Calu3 (cell line): ENCODE measurements around the gene FUCA1. TPM values are rescaled to one million over a fixed set of nuclear protein-coding genes. Genes with fewer than 3 reads are reported as not detected.

ENCODE experiments used
- Bru-seq: library from RNA; stranded (reverse); fragments of 400-500 nt; gene quantifications from one replicate; lab custom pipeline; 2021; lab: Mats Ljungman, UMichigan
- BruChase-seq, 2 experiments: library from RNA; stranded (reverse); fragments of 400-500 nt; gene quantifications; one replicate each; lab custom pipeline; 2021; lab: Mats Ljungman, UMichigan
- BruUV-seq: library from RNA; stranded (reverse); fragments of 400-500 nt; replicated peaks from 2 replicates; lab custom pipeline; 2021; lab: Mats Ljungman, UMichigan
- CTCF ChIA-PET: fragments of 300-600 bp; sonication (Branson Sonifier 250); formaldehyde crosslinking; loops from one replicate; lab custom pipeline; 2022; ENCODE audit warnings: antibody characterized with exemption; lab: Charles Lee
- DNase-seq: peaks from one replicate; pipeline ENCODE4 v3.0.0; 2022
- H3K27ac Mint-ChIP-seq: one replicate; pipeline ENCODE4 v1.8.0; 2022; ENCODE audit warnings: mixed read lengths; ENCODE audit not compliant: unreplicated experiment
- H3K27me3 Mint-ChIP-seq: one replicate; pipeline ENCODE4 v1.8.0; 2022; ENCODE audit warnings: mixed read lengths; ENCODE audit not compliant: unreplicated experiment
- H3K36me3 Mint-ChIP-seq: one replicate; pipeline ENCODE4 v1.8.0; 2022; ENCODE audit warnings: mild to moderate bottlenecking, moderate library complexity, mixed read lengths; ENCODE audit not compliant: insufficient read depth, unreplicated experiment
- H3K4me1 Mint-ChIP-seq: one replicate; pipeline ENCODE4 v1.8.0; 2022; ENCODE audit warnings: mild to moderate bottlenecking, low read depth, mixed read lengths; ENCODE audit not compliant: unreplicated experiment
- H3K4me3 Mint-ChIP-seq: one replicate; pipeline ENCODE4 v1.8.0; 2022; ENCODE audit warnings: mild to moderate bottlenecking, low read depth, moderate library complexity, mixed read lengths; ENCODE audit not compliant: unreplicated experiment
- H3K9me3 Mint-ChIP-seq: one replicate; pipeline ENCODE4 v1.8.0; 2022; ENCODE audit warnings: low read depth, mixed read lengths; ENCODE audit not compliant: unreplicated experiment
- CTCF ChIP-seq: fragments of 200-600 bp; IDR thresholded peaks from one replicate; pipeline ENCODE4 v1.8.0; 2022; ENCODE audit warnings: antibody characterized with exemption; ENCODE audit not compliant: unreplicated experiment
- intact Hi-C: fragments of 100-400 bp; cut with micrococcal nuclease; formaldehyde crosslinking; loops from one replicate; pipeline ENCODE4 v1.10.0; 2022; ENCODE audit not compliant: unreplicated experiment
- long read RNA-seq: library from polyadenylated mRNA; stranded (forward); transcript quantifications from one replicate; pipeline ENCODE4 v2.0.0, GENCODE V29; 2022
- total RNA-seq: library from RNA; stranded (reverse); gene quantifications from 2 replicates; pipeline ENCODE4 v1.2.3, GENCODE V29; 2022

The FUCA1 gene
- 17.2 and 22.9 TPM in 2 replicates for total RNA-seq
- Bru-seq, nascent RNA: percentile 40 among the genes with signal in this experiment
- BruChase-seq, experiment 1, labeled RNA remaining after a 6-hour chase: percentile 48 among the genes with signal in this experiment
- percentile 37 among the genes with signal in this experiment for BruChase-seq, experiment 2, labeled RNA remaining after a 2-hour chase
- long read RNA-seq, transcript FUCA1-201 (8 exons, 2,047 nt): major isoform, 82 of 90 reads
- long read RNA-seq, partial matches to known transcripts: 2 of 90 reads
- long read RNA-seq, other reads (novel, unspliced or antisense): 6 of 90 reads

DNA sequence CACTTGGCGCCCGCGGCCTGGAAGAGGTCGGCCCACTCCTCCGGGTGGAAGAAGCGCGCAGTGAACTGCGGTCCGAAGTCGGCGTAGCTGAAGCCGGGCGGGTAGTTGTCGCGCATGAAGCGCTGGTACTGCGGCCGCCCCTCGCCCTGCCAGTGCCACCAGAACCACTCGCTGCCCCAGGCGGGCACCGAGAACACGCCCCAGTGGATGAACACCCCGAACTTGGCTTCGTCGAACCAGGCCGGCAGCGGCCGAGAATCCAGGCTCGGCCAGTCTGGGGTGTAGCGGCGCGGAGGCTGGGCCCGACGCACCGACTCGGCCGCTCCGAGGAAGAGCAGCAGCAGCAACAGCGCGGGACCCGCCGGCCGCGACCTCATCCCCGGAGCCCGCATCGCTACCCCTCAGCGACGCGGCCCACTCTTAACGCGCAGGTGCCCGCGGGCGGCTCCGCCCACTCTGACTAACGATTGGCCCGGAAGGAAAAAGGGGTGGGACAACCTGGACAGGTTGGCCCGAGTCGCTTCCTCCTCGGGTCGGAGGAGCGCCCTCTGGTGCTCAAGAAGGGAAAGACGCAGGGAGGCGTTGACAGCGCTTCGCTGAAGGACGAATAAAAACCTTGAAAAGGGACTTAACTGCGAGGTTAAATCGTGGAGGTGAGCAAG lies at the start of gene FUCA1:
TSS of gene FUCA1 (minus strand) at position 396 of the 662 bp plus-strand sequence. CDS start at position 392, 4 bp downstream.
- H3K9me3 Mint-ChIP-seq: no peaks in the 10 kb centered on the region
- peaks cover 21% of the 10 kb centered on the region for H3K4me1 Mint-ChIP-seq
- intact Hi-C loops: loop anchor here (5.0 to 10.0 kb wide), 2 partner anchors 49 to 53 kb away; no protein-coding TSS in a partner anchor
- H3K27ac Mint-ChIP-seq: peak within 1 kb of the TSS; percentile 1
- peak; percentile 92 for DNase-seq
- peaks cover 29% of the 10 kb centered on the region for H3K36me3 Mint-ChIP-seq
- CTCF ChIA-PET: interaction anchor here (1.6 kb wide), 1 partner anchor 97 kb away, joined by 4 read pairs; no protein-coding TSS in a partner anchor
- no peaks in the 10 kb centered on the region for H3K27me3 Mint-ChIP-seq
- peak; percentile 70 for TF ChIP-seq CTCF
- peak within 1 kb of the TSS; percentile 89 for H3K4me3 Mint-ChIP-seq
- BruUV-seq: no TSS peak

DNA sequence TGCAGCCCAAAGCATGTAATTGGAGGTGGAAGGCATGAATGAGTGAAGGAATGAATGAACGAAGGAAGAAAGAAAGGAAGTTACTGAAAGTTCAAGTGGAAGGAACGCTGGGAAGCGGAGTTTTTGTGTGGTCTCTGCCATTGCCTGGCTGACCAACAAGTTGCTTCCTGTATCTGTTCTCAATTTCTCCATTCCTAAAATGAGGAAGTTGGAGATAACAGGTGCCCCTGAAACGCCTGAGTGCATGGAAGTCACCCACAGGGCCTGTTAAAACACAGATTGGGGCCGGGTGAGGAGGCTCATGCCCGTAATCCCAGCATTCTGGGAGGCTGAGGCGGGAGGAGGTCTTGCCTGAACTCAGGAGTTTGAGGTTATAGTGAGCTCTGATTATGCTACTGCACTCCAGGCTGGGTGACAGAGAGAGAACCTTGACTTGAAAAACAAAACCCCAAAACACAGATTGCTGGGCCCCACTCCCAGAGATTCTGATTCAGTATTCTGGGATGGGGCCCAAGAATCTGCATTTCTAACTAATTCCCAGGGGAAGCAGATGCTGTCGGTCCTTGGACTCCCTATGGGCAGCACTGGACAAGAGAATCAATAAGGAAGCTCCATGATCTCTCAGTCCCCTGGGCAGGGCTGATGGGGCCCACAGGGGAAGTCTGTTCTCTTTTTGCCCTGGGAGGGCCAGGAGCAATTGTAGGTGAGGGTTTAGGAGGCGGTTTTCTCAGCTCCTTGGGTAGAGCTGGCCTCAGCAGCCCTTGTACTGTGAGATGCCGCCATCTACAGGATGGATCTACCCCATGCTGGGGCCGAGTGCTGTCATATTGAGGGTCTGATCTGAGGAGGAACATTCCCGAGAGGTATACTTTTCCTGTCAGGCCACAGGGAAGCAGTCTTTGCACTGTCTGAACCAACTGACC lies 48.4 kb upstream of the FUCA1 start:
- BruUV-seq: no TSS peak
- CTCF ChIA-PET: interaction anchor here (0.6 to 1.9 kb wide), 9 partner anchors 16 to 145 kb away, joined by 3 to 24 read pairs (median 4); partner anchors contain the start of genes LYPLA2 and PITHD1
- peak; percentile 74 for DNase-seq
- Mint-ChIP-seq H3K4me3 (no peak overlapping the region), H3K36me3 (no peaks in the 10 kb centered on the region), H3K27me3 (no peaks in the 10 kb centered on the region), H3K27ac (no peak overlapping the region), H3K4me1 (no peaks in the 10 kb centered on the region), H3K9me3 (no peaks in the 10 kb centered on the region)
- peak; percentile 57 for TF ChIP-seq CTCF
- intact Hi-C loops: loop anchor here (1.0 to 5.0 kb wide), 2 partner anchors 49 to 144 kb away; partner anchors contain the start of gene FUCA1

- intact Hi-C loops: loop anchor here (5.0 kb wide), 1 partner anchor 48 kb away; the partner anchor contains the start of gene FUCA1
- Mint-ChIP-seq H3K36me3 (no peaks in the 10 kb centered on the region), H3K9me3 (no peaks in the 10 kb centered on the region), H3K4me1 (no peaks in the 10 kb centered on the region), H3K4me3 (no peak overlapping the region), H3K27me3 (no peaks in the 10 kb centered on the region), H3K27ac (no peak overlapping the region)
- no TSS peak for BruUV-seq
- CTCF ChIA-PET: interaction anchor here (1.9 kb wide), 1 partner anchor 144 kb away, joined by 24 read pairs; no protein-coding TSS in a partner anchor
- no peak for DNase-seq
- TF ChIP-seq CTCF: no peak
Measured at GRCh38 chr1:23915466-23915865, 47.4 kb upstream of the FUCA1 start.

DNA sequence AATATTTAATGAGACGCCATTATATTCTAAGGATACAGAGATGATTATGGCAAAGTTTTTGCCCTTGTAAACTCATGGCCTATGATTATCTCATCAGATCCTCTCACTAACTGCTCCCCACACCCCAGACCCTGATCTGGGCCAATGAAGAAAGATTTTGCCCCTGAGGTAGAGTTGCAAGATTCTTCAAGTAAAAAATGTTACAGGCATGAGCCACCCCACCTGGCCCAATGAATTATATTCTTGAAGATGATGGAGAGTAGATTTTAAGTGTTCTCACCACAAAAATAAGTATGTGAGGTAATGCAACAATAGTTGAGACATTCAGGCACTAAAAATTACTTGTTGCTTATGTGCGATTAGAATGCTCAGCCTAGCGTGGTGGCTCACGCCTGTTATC lies 46.8 kb upstream of the FUCA1 start:
- TF ChIP-seq CTCF: no peak
- Mint-ChIP-seq H3K9me3 (no peaks in the 10 kb centered on the region), H3K36me3 (no peaks in the 10 kb centered on the region), H3K27me3 (no peaks in the 10 kb centered on the region), H3K4me3 (no peak overlapping the region), H3K27ac (no peak overlapping the region), H3K4me1 (no peaks in the 10 kb centered on the region)
- no TSS peak for BruUV-seq
- intact Hi-C loops: loop anchor here (5.0 kb wide), 1 partner anchor 48 kb away; the partner anchor contains the start of gene FUCA1
- CTCF ChIA-PET: no interaction called here
- DNase-seq: no peak
